Measurements from ENCODE around the gene CAPN11.

DNA sequence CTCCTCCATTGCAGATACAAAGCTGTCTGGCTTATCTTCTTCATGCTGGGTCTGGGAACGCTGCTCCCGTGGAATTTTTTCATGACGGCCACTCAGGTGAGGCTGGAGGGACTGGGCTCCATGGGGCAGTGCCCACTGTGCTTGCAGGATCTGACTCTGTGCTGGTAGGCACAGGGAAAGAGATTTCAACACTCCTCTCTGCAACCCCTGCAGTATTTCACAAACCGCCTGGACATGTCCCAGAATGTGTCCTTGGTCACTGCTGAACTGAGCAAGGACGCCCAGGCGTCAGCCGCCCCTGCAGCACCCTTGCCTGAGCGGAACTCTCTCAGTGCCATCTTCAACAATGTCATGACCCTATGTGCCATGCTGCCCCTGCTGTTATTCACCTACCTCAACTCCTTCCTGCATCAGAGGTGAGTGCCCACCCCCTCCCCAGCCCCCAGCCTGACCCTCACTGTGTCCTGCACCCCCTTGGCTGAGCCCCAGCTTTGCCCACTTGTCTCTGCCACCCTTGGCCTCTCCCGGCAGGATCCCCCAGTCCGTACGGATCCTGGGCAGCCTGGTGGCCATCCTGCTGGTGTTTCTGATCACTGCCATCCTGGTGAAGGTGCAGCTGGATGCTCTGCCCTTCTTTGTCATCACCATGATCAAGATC, 70.9 kb downstream of the CAPN11 start:
- no peak for TF ChIP-seq CTCF (conservative IDR thresholded peaks at IDR 0.05; ENCODE audit: low read length)
- no peak for TF ChIP-seq EZH2phosphoT487 (IDR thresholded peaks at IDR 0.05; ENCODE audit: borderline replicate concordance, low read depth, low read length)

All from OCI-LY7 (cell line).